NAMALWA (cell line): ENCODE results near the gene DUXB.

ENCODE experiments used
- DNase-seq: peaks from one replicate; pipeline ENCODE4 v3.0.0-alpha.2; 2015; ENCODE audit warnings: low spot score

DUXB gene, protein sequence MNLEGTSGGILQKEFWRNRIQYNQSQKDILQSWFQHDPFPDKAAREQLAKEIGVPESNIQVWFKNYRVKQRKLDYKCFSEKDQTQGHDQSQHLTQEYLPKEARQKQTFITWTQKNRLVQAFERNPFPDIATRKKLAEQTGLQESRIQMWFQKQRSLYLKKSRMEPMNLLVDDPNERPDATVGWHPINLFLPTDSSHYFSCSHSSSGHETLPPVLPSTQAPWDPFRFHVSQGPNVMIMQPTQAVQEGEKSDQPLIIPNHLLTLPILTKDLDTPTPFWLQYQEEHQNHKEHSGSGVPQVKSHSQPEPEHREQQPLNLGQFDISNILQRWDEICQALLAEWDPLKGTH

DNA sequence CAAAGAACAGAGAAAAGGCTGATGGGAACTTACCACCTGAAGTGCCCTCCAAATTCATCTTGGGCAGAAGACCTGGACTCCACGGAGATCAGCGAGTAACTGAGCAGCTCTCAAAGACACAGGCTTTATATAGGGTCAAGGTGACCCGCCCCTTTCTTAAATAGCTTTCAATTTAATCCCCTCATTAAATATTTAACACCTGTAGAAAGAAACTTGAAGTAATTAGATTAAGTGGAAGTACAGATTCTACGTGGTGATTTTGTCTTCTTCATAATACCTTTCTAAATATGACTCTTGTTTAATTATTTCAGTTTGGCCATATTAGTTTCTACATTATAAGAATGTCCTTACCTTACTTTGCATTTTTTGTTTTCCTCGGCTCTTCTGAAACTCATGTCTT lies at the start of gene DUXB:
TSS of gene DUXB (minus strand) at position 101 of the 400 bp plus-strand sequence. CDS start at position 58, 43 bp downstream.
- no peak for DNase-seq

DNA sequence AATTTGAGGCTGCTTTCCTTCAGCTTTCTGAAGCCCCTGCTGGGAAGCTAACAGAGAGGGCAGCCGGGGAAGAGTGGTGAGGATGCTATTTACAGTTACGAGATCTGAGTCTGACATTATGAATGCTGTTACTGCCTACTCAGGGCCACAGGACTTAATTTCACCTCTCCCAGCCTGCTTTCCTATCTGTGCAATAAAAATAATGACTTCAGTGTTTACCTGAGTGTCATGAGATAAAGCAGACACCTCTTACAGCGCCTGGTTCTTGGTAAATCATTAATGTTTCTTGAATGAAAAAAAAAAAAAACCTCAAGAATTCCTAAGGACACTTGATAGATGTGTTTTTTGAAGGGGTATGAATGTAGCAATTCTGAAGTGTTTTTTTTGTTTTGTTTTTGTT lies 49.3 kb upstream of the DUXB start:
- no peak for DNase-seq

DNA sequence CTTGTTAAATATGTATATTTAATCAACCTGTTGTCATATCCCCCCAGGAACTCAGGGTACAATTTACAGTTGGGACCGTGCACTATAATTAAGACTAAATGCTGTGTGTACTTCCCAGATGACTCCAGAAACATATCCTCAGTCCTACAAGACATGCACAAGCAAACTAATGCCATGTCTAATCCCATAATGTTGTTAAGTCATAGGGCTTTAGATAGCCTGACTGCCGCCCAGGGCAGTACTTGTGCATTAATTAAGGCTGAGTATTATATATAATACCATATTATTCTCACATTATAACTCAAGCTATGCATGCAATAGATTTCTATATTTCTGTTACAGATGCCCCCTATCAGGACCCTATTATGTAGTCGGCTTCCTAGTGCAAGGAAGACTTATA lies 45.1 kb upstream of the DUXB start:
- no peak for DNase-seq

DNA sequence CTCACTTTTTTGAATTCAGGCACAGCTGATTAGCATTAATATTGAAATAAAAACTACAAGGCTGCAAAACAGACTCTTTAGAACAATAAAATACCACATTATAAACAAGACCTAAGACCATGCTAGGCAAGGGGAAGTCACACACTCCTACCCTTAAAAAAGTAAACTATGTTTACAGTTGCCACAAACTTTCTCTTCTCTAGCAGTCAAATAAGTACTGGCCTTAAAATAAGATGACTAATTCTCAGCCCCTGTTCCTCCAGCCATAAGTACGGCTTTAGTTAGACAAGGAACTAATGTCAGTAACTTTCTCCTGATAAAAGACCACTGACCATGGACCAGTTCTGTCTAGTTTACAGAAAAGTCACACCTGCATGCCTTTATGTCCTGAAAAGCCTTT lies 44.6 kb upstream of the DUXB start:
- no peak for DNase-seq

DNA sequence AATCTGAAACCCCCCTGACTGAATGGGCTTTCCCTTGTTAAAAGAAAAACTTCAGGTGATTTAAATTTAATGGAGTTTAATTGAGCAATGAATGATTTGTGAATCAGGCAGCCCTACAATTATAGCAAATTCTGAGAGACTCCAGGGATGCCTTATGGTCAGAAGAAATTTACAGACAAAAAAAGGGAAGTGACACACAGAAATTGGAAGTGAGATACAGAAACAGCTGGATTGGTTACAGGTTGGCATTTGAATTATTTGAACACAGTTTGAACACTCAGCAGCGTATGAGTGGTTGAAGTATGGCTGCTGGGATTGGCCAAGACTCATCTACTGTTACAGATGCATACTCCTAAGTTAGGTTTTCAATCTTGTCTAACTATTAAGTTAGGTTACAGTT lies 44.0 kb upstream of the DUXB start:
- DNase-seq: no peak

DNA sequence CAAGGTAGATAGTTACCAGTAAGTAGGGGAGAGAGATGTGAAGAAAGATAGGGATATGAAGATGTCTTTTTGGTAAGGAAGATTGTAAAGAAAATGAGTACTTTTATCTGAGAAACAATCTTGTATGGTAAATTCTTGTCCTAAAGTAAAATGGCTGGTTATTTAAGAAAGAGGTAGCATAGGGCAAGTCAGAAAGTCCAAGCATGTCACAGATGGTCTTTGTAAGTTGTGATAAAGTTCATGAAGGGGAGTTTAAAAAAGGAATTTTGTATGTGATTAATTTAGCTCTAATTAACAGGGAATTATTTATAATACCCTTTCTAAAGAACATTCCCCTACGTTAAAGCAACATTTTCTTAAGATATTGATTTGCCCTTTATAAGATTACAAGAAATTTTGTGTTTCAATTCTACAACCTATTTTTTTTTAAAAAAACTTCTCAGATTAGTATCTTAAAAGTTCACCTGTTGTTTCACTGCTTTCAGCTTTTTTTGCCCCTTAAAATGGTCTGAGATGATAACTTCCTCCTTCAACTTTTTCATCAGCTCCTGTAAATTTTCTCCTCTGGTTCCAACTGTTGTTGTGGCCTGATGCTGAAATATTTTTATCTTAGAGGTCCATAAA lies 41.3 kb upstream of the DUXB start:
- no peak for DNase-seq

DNA sequence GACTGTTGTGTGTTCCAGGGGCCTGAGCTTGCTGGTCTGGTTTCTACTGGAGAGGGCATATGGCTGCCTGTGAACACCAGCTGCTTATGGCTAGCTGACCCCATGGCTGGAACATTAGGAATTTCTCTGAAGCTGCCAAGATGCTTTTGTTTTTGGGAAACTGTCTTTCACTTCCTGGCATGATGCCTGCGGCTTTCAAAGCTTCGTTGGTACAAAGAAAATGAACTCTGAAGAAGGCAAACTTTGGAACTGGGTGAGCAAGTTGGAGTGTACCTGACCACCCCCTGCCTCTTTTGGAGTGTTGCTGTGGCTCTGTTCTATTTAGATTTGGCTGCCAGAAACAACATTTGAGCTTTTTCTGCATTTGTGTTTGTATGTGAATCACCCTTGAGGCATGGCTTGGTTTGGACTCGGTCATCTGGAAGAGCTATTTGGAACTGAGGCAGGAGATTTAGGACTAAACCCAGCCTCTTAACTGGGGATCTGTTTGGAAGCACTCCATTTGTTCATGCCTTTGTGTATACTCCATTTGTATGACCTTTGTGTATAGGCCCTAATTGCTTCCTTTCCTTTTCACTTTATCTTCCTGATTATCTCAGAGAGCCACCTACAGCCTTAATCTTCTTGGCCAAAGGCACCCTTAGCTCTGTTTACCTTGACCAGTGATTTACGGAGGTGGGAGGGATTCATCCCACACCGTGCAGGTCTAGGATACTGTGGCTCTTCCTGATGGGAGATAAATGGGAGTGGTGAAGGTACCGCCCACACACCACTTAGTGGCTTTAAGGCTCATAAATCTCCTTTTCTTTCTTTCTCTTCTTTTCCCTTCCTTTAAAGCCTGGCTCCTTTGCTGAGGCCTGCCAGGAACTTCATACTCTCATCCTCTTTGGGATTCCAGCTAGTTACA lies 32.3 kb upstream of the DUXB start:
- DNase-seq: no peak

DNA sequence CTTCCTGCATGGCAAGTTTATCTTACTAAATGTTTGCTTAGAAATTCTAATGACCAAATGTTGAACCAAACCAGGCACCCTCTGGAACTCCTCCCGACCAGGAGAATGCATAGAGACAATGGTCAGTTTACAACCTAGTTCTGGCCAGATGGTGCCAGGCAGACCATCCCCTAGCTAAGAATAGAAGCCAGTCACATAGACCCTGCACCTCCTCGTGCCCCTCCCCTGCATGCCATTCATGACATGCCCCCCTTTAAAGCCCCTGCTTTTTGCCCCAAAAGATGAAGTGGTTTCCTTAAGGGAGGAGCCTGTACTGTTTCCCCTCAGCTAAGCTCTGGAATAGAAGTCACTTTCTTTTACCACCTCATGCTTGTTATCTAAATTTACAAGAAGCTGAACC lies 31.6 kb upstream of the DUXB start:
- no peak for DNase-seq

DNA sequence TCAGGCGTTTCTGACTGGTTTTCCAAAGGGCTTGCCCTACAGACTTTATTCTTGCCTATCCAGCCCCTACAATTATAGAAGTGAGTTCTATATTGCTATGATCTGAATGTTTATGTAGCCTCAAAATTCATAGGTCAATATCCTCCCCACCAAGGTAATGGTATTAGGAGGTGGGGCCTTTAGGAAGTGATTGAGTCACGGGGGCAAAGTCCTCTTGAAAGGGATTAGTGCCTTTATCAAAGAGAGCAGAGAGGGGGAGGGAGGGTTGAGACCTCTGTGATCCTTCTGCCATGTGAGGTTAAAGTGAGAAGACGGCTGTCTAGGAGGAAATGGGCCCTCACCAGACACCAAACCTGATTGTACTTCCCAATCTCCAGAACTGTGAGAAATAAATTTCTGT lies 26.0 kb upstream of the DUXB start:
- DNase-seq: no peak

DNA sequence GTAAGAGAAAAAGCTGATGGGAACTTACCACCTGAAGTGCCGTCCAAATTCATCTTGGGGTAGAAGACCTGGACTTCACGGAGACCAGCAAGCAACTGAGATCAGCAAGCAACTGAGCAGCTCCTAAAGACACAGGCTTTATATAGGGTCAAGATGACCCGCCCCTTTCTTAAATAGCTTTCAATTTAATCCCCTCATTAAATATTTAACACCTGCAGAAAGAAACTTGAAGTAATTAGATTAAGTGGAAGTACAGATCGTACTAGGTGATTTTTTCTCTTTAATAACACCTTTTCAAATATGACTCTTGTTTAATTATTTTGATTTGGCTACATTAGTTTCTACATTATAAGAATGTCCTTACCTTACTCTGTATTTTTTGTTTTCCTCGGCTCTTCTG lies 25.1 kb upstream of the DUXB start, which contains the start of gene CPHXL:
TSS of gene CPHXL (minus strand) at position 101 of the 400 bp plus-strand sequence. CDS start at position 53, 48 bp downstream.
- no peak for DNase-seq

DNA sequence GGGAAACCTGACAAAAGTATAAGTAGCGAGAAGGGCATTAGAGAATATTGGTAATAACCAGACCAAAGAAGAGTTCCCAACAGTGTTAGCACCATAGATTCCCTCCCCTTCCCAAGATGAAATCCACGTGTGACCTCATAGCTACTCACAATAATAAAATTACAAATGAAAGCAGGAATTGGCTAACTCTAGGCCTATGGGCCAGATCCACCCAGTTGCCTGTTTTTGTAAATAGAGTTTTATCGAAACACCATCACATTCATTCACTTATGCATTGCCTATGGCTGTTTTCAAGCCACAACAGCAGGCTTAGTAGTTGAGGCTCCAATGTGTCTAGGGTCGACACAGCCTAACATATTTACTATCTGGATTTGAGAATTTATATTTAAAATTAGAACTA lies 17.2 kb upstream of the DUXB start:
- no peak for DNase-seq

DNA sequence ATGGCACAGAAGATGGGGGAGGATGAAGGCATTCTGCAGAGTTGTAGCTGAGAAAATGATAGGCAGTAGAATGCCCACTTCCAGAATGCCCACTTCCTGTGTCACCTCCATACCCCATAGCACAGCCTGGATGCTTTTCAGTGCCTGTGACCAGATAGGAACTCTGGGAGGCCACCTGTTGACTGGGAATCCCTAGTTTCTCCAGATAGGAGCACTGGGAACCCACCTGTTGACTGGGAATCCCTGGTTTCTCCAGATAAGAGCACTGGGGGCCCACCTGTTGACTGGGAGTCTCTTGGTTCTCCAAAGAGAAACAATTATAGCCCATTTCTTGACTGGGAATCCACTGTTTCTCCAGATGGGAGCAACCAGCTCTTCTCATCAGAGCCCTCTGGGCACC lies 13.4 kb upstream of the DUXB start:
- DNase-seq: no peak

DNA sequence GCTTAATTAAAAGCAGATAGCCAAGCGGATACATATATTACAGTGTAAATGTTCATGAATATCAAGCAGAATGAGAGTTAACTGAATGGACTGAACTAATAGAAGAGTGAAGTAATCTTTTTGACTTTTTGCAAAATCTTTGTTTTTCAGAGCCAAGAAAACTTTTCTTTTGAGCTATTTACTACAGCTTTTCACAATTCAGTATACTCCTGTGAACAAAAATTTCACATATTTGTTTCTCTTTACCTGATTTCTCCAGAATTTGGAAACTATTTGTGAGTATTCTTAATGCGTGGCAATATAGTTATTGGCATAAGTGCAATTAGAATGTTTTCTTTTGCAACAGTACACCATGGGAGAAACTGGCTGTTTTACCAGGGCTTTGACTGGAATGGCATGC lies 9.1 kb upstream of the DUXB start:
- DNase-seq: peak; percentile 27

DNA sequence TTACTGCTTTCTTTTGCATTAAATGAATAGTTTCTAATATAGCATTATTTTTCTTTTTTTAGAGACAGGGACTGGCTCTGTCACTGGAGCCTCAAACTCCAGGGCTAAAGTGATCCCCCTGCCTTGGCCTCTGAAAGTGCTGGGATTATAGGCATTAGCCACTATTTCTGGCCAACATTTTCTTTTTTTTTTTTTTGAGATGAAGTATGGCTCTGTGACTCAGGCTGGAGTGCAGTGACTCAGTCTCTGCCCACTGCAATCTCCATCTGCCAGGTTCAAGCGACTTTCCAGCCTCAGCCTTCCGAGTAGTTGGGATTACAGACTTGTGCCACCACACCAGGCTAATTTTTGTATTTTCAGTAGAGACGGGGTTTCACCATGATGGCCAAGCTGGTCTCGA lies 2.0 kb upstream of the DUXB start:
- no peak for DNase-seq

DNA sequence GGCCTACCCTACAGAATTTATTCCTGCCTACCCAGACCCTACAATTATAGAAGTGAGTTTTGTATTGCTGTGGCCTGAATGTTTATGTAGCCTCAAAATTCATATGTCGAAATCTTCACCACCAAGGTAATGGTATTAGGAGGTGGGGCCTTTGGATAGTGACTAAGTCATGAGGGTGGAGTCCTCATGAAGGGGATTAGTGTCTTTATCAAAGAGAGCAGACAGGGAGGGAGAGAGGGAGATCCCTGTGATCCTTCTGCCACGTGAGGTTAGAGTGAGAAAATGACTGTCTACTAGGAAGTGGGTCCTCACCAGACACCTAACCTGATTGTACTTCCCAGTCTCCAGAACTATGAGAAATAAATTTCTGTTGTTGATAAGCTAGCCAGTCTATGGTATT lies 981 bp upstream of the DUXB start:
- DNase-seq: no peak

DNA sequence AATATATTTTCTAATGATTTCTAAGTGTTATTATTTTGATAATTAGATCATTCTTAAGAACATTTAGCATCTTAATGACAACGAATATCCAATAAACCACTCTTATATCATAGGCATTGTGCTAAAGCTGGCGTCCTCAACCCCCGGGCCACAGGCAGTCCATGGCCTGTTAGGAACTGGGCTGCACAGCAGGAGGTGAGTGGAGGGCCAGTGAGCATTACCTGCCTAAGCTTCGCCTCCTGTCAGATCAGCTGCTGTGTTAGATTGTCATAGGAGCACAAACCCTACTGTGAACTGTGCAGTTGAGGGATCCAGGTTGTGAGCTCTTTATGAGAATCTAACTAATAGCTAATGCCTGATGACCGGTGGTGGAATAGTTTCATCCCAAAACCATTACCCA lies 3.7 kb downstream of the DUXB start:
- DNase-seq: no peak

DNA sequence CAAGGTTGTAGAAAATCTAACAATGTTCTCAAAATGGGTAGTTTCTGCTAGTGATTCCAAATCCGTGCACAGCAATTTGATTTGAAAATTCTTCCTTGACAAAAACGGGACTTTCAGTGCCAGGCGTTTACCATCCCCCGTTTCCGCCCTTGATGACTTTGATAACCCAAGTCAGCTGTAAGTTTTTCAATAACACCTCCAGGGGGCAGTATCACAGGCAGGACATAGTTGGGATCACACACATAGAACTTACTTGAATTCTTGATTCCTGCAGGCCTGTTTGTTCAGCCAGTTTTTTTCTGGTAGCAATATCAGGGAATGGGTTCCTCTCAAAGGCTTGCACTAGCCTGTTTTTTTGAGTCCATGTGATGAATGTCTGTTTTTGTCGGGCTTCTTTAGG lies 5.6 kb downstream of the DUXB start:
- DNase-seq: peak; percentile 31

DNA sequence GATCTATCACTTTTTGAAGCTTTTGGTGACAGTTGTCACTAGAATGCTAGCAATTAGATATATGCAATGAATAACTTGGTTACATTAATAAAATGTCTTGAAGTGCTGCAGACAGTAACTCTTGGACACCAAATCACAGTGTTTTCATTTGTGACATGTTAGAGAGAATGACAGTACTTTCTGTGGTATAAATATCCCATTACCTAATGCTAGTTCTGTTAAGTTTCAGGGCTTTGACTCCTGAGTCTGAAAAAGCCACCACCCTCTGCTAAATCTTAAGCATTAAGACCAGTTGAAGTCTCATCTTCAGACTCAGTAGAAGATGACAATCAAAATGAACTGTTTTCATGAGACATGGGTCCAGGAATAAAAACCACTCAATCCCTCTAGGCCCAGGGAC lies 13.9 kb downstream of the DUXB start:
- no peak for DNase-seq

DNA sequence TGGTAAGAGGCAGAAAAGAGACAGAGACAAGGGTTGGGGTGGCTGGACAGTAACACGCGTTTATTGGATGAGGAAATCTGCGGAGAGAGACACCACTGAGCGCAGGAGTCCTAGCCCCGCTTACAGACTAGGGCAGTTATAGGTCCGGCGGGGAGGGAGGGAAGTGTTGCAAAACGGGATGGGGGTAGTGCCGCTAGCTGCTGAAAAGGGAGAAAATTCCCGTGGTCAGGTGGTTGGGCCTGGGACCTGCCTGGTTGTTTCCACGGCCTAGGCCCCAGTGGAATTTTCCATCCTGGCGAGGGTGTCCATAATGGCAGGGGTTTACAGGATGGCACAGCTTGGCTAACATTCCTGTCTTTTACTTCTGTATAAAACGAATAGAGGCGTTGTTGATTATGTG lies 19.0 kb downstream of the DUXB start:
- no peak for DNase-seq

DNA sequence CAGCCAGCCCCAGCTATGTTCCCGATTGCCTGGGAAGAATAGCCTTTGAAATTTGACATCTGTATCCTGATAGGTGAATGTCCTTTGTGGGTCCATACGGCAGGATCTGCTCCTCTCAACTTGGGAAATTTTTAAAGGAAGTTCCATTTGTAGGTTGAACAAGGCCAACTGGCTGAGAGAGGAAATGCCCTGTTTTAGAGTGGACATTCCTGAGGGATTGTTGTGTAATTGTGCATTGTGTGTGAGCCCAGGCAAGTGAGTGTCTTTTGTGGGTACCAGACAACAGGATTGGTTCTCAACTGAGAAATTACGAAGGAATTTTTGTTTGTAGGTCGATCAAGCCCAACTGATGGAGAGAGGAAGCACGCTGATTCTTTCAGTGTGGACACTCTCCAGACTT lies 21.9 kb downstream of the DUXB start:
- DNase-seq: no peak

DNA sequence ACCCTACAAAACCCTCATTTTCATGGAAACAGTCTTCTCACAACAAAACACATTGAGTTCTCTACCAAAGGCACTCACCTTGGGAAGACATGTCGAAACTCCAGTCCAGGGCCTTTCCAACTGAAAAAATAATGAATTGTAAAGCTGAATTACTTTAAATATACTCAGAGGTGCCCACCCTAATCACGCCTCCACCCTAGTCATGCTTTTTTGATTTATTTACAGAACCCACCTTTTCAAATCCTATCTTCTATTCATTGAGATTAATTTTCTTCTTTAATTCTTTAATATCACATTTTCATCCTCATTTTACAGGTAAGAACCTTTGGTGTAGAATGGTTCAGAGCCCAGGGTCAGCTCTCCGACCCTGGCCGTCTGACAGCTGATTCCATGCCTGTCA lies 24.4 kb downstream of the DUXB start, which contains the start of gene CPHXL2:
TSS of gene CPHXL2 (minus strand) at position 101 of the 400 bp plus-strand sequence. CDS start at position 91, 10 bp downstream.
- no peak for DNase-seq

DNA sequence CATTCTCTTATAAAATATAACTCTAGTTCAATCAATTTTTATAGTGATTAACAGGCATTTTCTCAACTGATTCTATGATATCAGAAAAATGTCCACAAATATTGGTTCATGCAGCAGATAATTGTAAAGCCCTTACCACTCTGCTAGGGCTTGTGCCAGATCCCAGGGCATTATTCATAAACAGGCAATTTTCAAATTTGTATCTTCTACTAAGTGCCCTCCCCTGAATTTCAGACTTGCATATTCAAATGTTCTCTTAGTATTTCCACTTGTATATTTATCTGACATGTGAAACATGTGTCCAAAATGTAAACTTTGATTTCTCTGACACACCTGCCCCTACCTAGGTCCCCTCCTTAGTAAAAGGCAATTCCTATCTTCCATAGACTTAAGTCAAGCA lies 33.8 kb downstream of the DUXB start:
- DNase-seq: no peak
